OCI-LY3 (cell line): Measurements from ENCODE around the gene MINDY3.

Source experiments
- CTCF ChIP-seq: fragments of 200-600, 300-600 bp; sonication (generic); IDR thresholded peaks from 2 replicates; pipeline ENCODE4 v1.5.1; 2014; ENCODE audit warnings: antibody characterized with exemption, low read length, low read depth
- EZH2phosphoT487 ChIP-seq: fragments of 200-600 bp; shearing (Covaris generic); IDR thresholded peaks from 2 replicates; pipeline ENCODE4 v1.6.1; 2018; ENCODE audit warnings: antibody characterized with exemption, mixed run types, low read depth

GRCh38 chr10:15849316-15849715 lies 11.0 kb downstream of the MINDY3 start:
- TF ChIP-seq CTCF (no peak), EZH2phosphoT487 (no peak)
